Measurements from ENCODE around the gene TBL1Y.

DNA sequence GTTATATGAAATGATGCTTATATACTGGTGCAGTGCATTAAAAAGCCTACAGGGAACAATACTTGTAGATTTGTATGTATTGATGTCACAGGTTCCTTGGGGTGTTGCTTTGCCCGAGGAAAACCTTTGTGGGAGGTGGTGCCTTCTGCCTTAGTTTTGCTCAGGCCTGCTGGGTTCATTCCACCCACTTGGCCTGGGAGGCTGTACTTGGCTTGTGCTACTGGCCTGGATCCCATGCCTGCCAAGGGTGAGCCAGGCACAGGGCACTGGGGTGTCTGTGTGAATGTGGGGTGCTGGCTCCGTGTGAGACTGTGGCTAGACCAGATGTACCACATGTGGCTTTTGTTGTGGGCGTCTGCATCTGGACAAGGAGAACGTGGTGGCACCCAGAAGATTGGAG lies 17.8 kb downstream of the TBL1Y start:
- TF ChIP-seq, protein P1, sequence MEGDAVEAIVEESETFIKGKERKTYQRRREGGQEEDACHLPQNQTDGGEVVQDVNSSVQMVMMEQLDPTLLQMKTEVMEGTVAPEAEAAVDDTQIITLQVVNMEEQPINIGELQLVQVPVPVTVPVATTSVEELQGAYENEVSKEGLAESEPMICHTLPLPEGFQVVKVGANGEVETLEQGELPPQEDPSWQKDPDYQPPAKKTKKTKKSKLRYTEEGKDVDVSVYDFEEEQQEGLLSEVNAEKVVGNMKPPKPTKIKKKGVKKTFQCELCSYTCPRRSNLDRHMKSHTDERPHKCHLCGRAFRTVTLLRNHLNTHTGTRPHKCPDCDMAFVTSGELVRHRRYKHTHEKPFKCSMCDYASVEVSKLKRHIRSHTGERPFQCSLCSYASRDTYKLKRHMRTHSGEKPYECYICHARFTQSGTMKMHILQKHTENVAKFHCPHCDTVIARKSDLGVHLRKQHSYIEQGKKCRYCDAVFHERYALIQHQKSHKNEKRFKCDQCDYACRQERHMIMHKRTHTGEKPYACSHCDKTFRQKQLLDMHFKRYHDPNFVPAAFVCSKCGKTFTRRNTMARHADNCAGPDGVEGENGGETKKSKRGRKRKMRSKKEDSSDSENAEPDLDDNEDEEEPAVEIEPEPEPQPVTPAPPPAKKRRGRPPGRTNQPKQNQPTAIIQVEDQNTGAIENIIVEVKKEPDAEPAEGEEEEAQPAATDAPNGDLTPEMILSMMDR (conservative IDR thresholded peaks at IDR 0.05; ENCODE audit: low read depth in 2 of 2) = no peak
- TF ChIP-seq EZH2 (IDR thresholded peaks at IDR 0.05; ENCODE audit: low read depth, unreplicated experiment) (no peak), POLR2AphosphoS5 (IDR thresholded peaks at IDR 0.05; ENCODE audit: low read depth) (no peak), NANOG (IDR thresholded peaks at IDR 0.05; ENCODE audit: borderline replicate concordance) (no peak), EZH2phosphoT487 (IDR thresholded peaks at IDR 0.05; ENCODE audit: unreplicated experiment) (no peak), CREB1 (CRISPR knock-in tag; IDR thresholded peaks at IDR 0.05; ENCODE audit: low read depth) (no peak), STAT1 (IDR thresholded peaks at IDR 0.05; ENCODE audit: unreplicated experiment) (no peak), JUNB (IDR thresholded peaks at IDR 0.05; ENCODE audit: unreplicated experiment) (no peak), ZNF331 (CRISPR knock-in tag; IDR thresholded peaks at IDR 0.05; ENCODE audit: low read depth) (no peak)
- TF ChIP-seq, protein P2, sequence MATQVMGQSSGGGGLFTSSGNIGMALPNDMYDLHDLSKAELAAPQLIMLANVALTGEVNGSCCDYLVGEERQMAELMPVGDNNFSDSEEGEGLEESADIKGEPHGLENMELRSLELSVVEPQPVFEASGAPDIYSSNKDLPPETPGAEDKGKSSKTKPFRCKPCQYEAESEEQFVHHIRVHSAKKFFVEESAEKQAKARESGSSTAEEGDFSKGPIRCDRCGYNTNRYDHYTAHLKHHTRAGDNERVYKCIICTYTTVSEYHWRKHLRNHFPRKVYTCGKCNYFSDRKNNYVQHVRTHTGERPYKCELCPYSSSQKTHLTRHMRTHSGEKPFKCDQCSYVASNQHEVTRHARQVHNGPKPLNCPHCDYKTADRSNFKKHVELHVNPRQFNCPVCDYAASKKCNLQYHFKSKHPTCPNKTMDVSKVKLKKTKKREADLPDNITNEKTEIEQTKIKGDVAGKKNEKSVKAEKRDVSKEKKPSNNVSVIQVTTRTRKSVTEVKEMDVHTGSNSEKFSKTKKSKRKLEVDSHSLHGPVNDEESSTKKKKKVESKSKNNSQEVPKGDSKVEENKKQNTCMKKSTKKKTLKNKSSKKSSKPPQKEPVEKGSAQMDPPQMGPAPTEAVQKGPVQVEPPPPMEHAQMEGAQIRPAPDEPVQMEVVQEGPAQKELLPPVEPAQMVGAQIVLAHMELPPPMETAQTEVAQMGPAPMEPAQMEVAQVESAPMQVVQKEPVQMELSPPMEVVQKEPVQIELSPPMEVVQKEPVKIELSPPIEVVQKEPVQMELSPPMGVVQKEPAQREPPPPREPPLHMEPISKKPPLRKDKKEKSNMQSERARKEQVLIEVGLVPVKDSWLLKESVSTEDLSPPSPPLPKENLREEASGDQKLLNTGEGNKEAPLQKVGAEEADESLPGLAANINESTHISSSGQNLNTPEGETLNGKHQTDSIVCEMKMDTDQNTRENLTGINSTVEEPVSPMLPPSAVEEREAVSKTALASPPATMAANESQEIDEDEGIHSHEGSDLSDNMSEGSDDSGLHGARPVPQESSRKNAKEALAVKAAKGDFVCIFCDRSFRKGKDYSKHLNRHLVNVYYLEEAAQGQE (IDR thresholded peaks at IDR 0.05; ENCODE audit: unreplicated experiment) = no peak

All from GM23338 (cell line).